ENCODE measurements around the gene KCP. TPM values are rescaled to one million over a fixed set of nuclear protein-coding genes. Genes with fewer than 3 reads are reported as not detected.
A peak's percentile ranks its signal among the peaks of the same experiment; 100 is the strongest.

KCP gene
- total RNA-seq, 4 donors from 2014 or later: 0.07 to 0.68 (median 0.21) TPM; not detected in 1

DNA sequence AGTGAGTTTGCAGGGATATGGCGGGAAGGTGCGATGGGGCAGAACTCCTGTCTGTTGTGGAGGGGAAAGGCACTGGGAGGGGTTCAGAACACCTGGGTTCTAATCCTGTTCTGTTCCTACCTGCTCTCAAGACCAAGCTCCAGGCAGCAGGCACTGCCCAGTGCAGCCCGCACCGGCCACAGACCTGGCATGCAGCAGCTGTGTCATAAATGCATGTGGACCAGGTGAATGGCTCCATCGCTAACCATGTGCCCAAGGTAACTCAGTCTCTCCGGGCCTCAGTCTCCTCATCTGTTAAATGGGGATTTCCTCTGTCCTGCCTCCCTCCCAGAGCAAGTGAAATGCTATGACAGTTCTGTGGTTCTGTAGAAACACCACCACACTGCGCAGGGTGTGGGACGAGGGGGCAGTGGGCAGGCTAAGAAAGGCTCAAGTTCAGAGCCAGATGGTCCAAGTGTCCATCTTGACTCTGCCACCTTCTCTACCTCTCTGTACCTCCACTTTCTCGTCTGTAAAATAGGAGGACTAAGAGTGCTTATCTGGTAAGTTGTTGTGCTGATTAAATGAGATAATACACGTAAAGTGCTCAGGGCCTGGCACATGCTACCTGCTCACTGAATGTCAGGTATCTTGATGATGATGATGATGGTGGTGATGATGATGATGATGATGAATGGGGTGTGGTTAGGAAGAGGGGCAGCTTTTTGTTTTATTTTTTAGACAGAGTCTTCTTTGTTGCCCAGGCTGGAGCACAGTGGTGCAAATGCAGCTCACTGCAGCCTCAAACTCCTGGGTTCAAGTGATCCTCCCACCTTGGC lies 24.9 kb downstream of the KCP start:
- 90 to 94% methylated on average over 10 of the region's 10 CpGs for WGBS, 2 donors
- intact Hi-C loops (cut with DNase I; ENCODE audit: low total_unique reads): loop anchor here (10.0 kb wide), 2 partner anchors 281 to 411 kb away; partner anchors contain the start of gene METTL2B
- H3K4me3 ChIP-seq (ENCODE audit: low read depth, poor library complexity, severe bottlenecking): no peak overlapping the region
- TF ChIP-seq, protein P1, sequence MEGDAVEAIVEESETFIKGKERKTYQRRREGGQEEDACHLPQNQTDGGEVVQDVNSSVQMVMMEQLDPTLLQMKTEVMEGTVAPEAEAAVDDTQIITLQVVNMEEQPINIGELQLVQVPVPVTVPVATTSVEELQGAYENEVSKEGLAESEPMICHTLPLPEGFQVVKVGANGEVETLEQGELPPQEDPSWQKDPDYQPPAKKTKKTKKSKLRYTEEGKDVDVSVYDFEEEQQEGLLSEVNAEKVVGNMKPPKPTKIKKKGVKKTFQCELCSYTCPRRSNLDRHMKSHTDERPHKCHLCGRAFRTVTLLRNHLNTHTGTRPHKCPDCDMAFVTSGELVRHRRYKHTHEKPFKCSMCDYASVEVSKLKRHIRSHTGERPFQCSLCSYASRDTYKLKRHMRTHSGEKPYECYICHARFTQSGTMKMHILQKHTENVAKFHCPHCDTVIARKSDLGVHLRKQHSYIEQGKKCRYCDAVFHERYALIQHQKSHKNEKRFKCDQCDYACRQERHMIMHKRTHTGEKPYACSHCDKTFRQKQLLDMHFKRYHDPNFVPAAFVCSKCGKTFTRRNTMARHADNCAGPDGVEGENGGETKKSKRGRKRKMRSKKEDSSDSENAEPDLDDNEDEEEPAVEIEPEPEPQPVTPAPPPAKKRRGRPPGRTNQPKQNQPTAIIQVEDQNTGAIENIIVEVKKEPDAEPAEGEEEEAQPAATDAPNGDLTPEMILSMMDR (IDR thresholded peaks at IDR 0.05): no peak
- TF ChIP-seq POLR2A (IDR thresholded peaks at IDR 0.05): no peak
- DNase-seq (ENCODE audit: low spot score in 2 of 2): no peak

GRCh38 chr7:128884561-128885369 lies 25.7 kb downstream of the KCP start:
- TF ChIP-seq, protein P1 (IDR thresholded peaks at IDR 0.05): no peak
- TF ChIP-seq POLR2A (IDR thresholded peaks at IDR 0.05): no peak
- intact Hi-C loops (cut with DNase I; ENCODE audit: low total_unique reads): loop anchor here (10.0 kb wide), 2 partner anchors 280 to 410 kb away; partner anchors contain the start of gene METTL2B
- DNase-seq (ENCODE audit: low spot score in 2 of 2): no peak
- 71 to 73% methylated on average over 20 to 26 of the region's 26 CpGs for WGBS, 2 donors
- no peak overlapping the region for H3K4me3 ChIP-seq (ENCODE audit: low read depth, poor library complexity, severe bottlenecking)

- no peak for TF ChIP-seq POLR2A (IDR thresholded peaks at IDR 0.05)
- TF ChIP-seq, protein P1 (IDR thresholded peaks at IDR 0.05): peak in 1 of 3 donors; percentile 84
- WGBS, 2 donors: 38 to 40% methylated on average over 18 to 19 of the region's 19 CpGs
- H3K4me3 ChIP-seq (ENCODE audit: low read depth, poor library complexity, severe bottlenecking): no peak overlapping the region
- peak; percentile 77 to 97 for DNase-seq (ENCODE audit: low spot score in 2 of 2)
- intact Hi-C loops (cut with DNase I; ENCODE audit: low total_unique reads): loop anchor here (10.0 kb wide), 2 partner anchors 279 to 409 kb away; partner anchors contain the start of gene METTL2B
Measured at GRCh38 chr7:128883622-128884448, 26.7 kb downstream of the KCP start.

DNA sequence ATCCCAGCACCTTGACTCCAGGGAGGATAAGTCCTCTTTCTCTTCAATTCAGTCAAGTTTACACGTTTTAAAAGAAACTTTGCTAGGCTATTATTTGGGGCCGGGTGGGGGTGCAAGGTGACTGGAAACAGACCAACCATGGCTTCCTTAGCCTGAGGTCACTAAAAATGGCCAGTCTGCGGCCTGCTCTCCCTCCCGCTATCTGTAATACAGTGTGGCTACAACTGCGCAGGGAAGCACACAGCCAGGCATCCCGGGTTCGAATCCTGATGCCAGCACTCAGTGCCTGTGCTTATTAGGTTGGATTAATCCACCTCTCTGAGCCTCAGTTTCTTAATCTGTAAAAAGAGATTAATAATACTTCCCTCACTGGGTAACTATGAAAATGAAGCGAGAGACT lies 28.4 kb downstream of the KCP start:
- 86 to 92% methylated on average over 8 of the region's 8 CpGs for WGBS, 2 donors
- DNase-seq (ENCODE audit: low spot score in 2 of 2): no peak
- H3K4me3 ChIP-seq (ENCODE audit: low read depth, poor library complexity, severe bottlenecking): no peak overlapping the region
- TF ChIP-seq POLR2A (IDR thresholded peaks at IDR 0.05): no peak
- TF ChIP-seq, protein P1 (IDR thresholded peaks at IDR 0.05): no peak
- intact Hi-C loops (cut with DNase I; ENCODE audit: low total_unique reads): loop anchor here (10.0 kb wide), 2 partner anchors 277 to 407 kb away; partner anchors contain the start of gene METTL2B

- no peak overlapping the region for H3K4me3 ChIP-seq (ENCODE audit: low read depth, poor library complexity, severe bottlenecking)
- 74 to 85% methylated on average over 10 of the region's 10 CpGs for WGBS, 2 donors
- intact Hi-C loops (cut with DNase I; ENCODE audit: low total_unique reads): loop anchor here (10.0 kb wide), 2 partner anchors 277 to 407 kb away; partner anchors contain the start of gene METTL2B
- no peak for DNase-seq (ENCODE audit: low spot score in 2 of 2)
- TF ChIP-seq, protein P1 (IDR thresholded peaks at IDR 0.05): no peak
- TF ChIP-seq POLR2A (IDR thresholded peaks at IDR 0.05): no peak
Measured at GRCh38 chr7:128881458-128882125, 28.9 kb downstream of the KCP start.

All from lower leg skin (tissue), 4 donors.